WTC11 (cell line): ENCODE data around the gene THSD8. TPM values are rescaled to one million over a fixed set of nuclear protein-coding genes. Genes with fewer than 3 reads are reported as not detected.

Experiments
- ATF1 ChIP-seq: sonication (generic); formaldehyde crosslinking; IDR thresholded peaks from 2 replicates; pipeline ENCODE4 v1.8.1; 2023; ENCODE audit warnings: mild to moderate bottlenecking, moderate library complexity, missing genetic modification reagents
- CBFB ChIP-seq: sonication (generic); formaldehyde crosslinking; IDR thresholded peaks from 2 replicates; pipeline ENCODE4 v1.8.1; 2022; ENCODE audit warnings: mild to moderate bottlenecking, low read depth, missing genetic modification reagents
- ETV6 ChIP-seq: sonication (generic); formaldehyde crosslinking; IDR thresholded peaks from 2 replicates; pipeline ENCODE4 v1.8.1; 2022; ENCODE audit warnings: mild to moderate bottlenecking, missing genetic modification reagents
- GABPB1 ChIP-seq: sonication (generic); formaldehyde crosslinking; IDR thresholded peaks from 2 replicates; pipeline ENCODE4 v1.8.1; 2023; ENCODE audit warnings: mild to moderate bottlenecking, missing genetic modification reagents
- MYBL2 ChIP-seq: sonication (generic); formaldehyde crosslinking; IDR thresholded peaks from 2 replicates; pipeline ENCODE4 v1.8.1; 2023; ENCODE audit warnings: mild to moderate bottlenecking, moderate library complexity, missing genetic modification reagents
- NFYB ChIP-seq: sonication (generic); formaldehyde crosslinking; conservative IDR thresholded peaks from 2 replicates; pipeline ENCODE4 v1.8.0; 2022; ENCODE audit warnings: low read depth, missing genetic modification reagents
- NR2C2 ChIP-seq: sonication (generic); formaldehyde crosslinking; IDR thresholded peaks from 2 replicates; pipeline ENCODE4 v1.8.0; 2022; ENCODE audit warnings: mild to moderate bottlenecking, missing genetic modification reagents
- SP1 ChIP-seq: sonication (generic); formaldehyde crosslinking; conservative IDR thresholded peaks from 2 replicates; pipeline ENCODE4 v1.8.1; 2022; ENCODE audit warnings: missing genetic modification reagents
- TEAD1 ChIP-seq: sonication (generic); formaldehyde crosslinking; IDR thresholded peaks from 2 replicates; pipeline ENCODE4 v1.8.0; 2022; ENCODE audit warnings: mild to moderate bottlenecking, missing genetic modification reagents
- ZNF121 ChIP-seq: sonication (generic); formaldehyde crosslinking; IDR thresholded peaks from 2 replicates; pipeline ENCODE4 v1.8.0; 2023; ENCODE audit warnings: missing genetic modification reagents
- ZNF138 ChIP-seq: sonication (generic); formaldehyde crosslinking; conservative IDR thresholded peaks from 2 replicates; pipeline ENCODE4 v1.8.1; 2022; ENCODE audit warnings: mild to moderate bottlenecking, moderate library complexity, missing genetic modification reagents
- ZNF317 ChIP-seq: sonication (generic); formaldehyde crosslinking; IDR thresholded peaks from 2 replicates; pipeline ENCODE4 v1.8.1; 2023; ENCODE audit warnings: low read depth, mild to moderate bottlenecking, moderate library complexity, missing genetic modification reagents, borderline replicate concordance
- ZNF416 ChIP-seq: fragments of 250-450 bp; sonication (Bioruptor Pico); IDR thresholded peaks from 2 replicates; pipeline ENCODE4 v1.9.0; 2021; ENCODE audit warnings: mild to moderate bottlenecking, inconsistent platforms
- total RNA-seq: library from RNA; stranded (reverse); gene quantifications from 3 replicates; pipeline ENCODE4 v1.2.3, GENCODE V29; 2021
- TF ChIP-seq, protein P1 (sequence below): sonication (generic); formaldehyde crosslinking; IDR thresholded peaks from 2 replicates; pipeline ENCODE4 v1.8.1; 2022; ENCODE audit warnings: mild to moderate bottlenecking, moderate library complexity, missing genetic modification reagents
- TF ChIP-seq, protein P2 (sequence below): sonication (generic); formaldehyde crosslinking; IDR thresholded peaks from 2 replicates; pipeline ENCODE4 v1.8.0; 2022; ENCODE audit warnings: mild to moderate bottlenecking, missing genetic modification reagents
- TF ChIP-seq, protein P3 (sequence below): sonication (generic); formaldehyde crosslinking; IDR thresholded peaks from 2 replicates; pipeline ENCODE4 v1.8.0; 2023; ENCODE audit warnings: missing genetic modification reagents
- TF ChIP-seq, protein P4 (sequence below): sonication (generic); formaldehyde crosslinking; IDR thresholded peaks from 2 replicates; pipeline ENCODE4 v1.8.0; 2023; ENCODE audit warnings: missing genetic modification reagents, mild to moderate bottlenecking, borderline replicate concordance
- TF ChIP-seq, protein P5 (sequence below): sonication (generic); formaldehyde crosslinking; IDR thresholded peaks from 2 replicates; pipeline ENCODE4 v1.8.0; 2022; ENCODE audit warnings: mild to moderate bottlenecking, missing genetic modification reagents
- TF ChIP-seq, protein P6 (sequence below): sonication (generic); formaldehyde crosslinking; IDR thresholded peaks from 2 replicates; pipeline ENCODE4 v1.8.1; 2023; ENCODE audit warnings: mild to moderate bottlenecking, moderate library complexity, missing genetic modification reagents
- TF ChIP-seq, protein P7 (sequence below): fragments of 200-600 bp; IDR thresholded peaks from 2 replicates; pipeline ENCODE4 v1.8.0; 2022; ENCODE audit warnings: antibody characterized with exemption

The THSD8 gene
- total RNA-seq, 1 experiment from 2014 or later, result 30.1 TPM

DNA sequence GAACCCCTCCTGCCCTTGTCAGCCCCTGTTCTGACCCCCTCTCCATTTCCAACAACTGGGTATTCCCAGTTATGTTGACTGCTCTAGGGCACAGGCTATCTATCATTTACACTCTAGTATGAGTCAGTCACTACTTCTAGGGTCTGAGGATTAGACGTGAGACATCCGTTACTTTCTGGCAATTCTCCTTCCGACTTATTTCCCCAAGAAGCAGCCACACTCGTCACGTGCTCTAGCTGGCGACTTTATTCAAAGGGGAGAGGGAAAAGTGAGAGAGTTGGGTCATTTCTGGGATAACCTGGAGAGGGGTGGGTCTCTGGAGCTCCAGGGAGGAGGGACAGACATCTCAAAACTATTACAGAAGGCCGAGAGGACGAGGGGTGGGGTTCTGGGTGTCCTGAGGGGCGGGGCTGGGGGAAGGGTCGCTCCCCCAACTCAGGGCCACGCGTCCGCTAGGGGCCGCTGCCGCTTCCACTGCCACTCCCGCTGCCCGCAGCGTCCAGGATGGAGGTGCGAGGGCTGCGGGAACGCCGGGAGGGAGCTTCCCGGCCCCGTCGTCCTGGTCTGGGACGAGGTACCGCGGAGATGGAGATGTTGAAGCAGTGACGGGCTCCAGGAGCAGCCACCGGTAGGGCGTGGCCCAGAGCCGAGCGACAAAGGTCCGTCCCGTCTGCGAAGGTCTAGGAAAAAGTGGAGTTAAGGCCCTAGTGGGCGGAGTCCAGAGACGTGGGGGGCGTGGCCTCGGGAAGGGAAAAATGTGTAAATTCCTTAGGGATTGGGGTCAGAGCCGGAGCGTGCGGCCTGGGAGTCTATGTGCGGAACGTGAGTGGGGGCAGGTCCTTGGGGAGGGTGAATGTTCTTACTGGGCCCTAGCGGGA is 23.6 kb downstream of the THSD8 start (continued):
- TF ChIP-seq, protein P1, sequence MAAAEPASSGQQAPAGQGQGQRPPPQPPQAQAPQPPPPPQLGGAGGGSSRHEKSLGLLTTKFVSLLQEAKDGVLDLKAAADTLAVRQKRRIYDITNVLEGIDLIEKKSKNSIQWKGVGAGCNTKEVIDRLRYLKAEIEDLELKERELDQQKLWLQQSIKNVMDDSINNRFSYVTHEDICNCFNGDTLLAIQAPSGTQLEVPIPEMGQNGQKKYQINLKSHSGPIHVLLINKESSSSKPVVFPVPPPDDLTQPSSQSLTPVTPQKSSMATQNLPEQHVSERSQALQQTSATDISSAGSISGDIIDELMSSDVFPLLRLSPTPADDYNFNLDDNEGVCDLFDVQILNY (CRISPR knock-in tag), result 0 out of 2 replicates have a peak, but pooled peaks have one; percentile 51
- TF ChIP-seq, protein P2, sequence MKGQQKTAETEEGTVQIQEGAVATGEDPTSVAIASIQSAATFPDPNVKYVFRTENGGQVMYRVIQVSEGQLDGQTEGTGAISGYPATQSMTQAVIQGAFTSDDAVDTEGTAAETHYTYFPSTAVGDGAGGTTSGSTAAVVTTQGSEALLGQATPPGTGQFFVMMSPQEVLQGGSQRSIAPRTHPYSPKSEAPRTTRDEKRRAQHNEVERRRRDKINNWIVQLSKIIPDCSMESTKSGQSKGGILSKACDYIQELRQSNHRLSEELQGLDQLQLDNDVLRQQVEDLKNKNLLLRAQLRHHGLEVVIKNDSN (CRISPR knock-in tag), result peak; percentile 33; the same call in 1 of the 2 replicates
- TF ChIP-seq CBFB (CRISPR knock-in tag), result 0 out of 2 replicates have a peak, but pooled peaks have one; percentile 80
- TF ChIP-seq ZNF138 (CRISPR knock-in tag), result no peak; the same call in 1 of the 2 replicates
- 0 out of 2 replicates have a peak, but pooled peaks have one; percentile 27 for TF ChIP-seq ZNF121 (CRISPR knock-in tag)
- TF ChIP-seq, protein P3, sequence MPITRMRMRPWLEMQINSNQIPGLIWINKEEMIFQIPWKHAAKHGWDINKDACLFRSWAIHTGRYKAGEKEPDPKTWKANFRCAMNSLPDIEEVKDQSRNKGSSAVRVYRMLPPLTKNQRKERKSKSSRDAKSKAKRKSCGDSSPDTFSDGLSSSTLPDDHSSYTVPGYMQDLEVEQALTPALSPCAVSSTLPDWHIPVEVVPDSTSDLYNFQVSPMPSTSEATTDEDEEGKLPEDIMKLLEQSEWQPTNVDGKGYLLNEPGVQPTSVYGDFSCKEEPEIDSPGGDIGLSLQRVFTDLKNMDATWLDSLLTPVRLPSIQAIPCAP, result 0 out of 2 replicates have a peak, but pooled peaks have one; percentile 27
- TF ChIP-seq, protein P4, sequence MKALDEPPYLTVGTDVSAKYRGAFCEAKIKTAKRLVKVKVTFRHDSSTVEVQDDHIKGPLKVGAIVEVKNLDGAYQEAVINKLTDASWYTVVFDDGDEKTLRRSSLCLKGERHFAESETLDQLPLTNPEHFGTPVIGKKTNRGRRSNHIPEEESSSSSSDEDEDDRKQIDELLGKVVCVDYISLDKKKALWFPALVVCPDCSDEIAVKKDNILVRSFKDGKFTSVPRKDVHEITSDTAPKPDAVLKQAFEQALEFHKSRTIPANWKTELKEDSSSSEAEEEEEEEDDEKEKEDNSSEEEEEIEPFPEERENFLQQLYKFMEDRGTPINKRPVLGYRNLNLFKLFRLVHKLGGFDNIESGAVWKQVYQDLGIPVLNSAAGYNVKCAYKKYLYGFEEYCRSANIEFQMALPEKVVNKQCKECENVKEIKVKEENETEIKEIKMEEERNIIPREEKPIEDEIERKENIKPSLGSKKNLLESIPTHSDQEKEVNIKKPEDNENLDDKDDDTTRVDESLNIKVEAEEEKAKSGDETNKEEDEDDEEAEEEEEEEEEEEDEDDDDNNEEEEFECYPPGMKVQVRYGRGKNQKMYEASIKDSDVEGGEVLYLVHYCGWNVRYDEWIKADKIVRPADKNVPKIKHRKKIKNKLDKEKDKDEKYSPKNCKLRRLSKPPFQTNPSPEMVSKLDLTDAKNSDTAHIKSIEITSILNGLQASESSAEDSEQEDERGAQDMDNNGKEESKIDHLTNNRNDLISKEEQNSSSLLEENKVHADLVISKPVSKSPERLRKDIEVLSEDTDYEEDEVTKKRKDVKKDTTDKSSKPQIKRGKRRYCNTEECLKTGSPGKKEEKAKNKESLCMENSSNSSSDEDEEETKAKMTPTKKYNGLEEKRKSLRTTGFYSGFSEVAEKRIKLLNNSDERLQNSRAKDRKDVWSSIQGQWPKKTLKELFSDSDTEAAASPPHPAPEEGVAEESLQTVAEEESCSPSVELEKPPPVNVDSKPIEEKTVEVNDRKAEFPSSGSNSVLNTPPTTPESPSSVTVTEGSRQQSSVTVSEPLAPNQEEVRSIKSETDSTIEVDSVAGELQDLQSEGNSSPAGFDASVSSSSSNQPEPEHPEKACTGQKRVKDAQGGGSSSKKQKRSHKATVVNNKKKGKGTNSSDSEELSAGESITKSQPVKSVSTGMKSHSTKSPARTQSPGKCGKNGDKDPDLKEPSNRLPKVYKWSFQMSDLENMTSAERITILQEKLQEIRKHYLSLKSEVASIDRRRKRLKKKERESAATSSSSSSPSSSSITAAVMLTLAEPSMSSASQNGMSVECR (CRISPR knock-in tag), result peak; percentile 61; the same call in 1 of the 2 replicates
- peak; percentile 88 for TF ChIP-seq SP1 (CRISPR knock-in tag)
- no peak for TF ChIP-seq GABPB1 (CRISPR knock-in tag)
- TF ChIP-seq NR2C2 (CRISPR knock-in tag), result no peak
- TF ChIP-seq MYBL2 (CRISPR knock-in tag), result 0 out of 2 replicates have a peak, but pooled peaks have one; percentile 52
- TF ChIP-seq, protein P5, sequence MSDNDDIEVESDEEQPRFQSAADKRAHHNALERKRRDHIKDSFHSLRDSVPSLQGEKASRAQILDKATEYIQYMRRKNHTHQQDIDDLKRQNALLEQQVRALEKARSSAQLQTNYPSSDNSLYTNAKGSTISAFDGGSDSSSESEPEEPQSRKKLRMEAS (CRISPR knock-in tag), result peak; percentile 95
- TF ChIP-seq TEAD1 (CRISPR knock-in tag), result peak; percentile 84
- TF ChIP-seq ETV6 (CRISPR knock-in tag), result peak; percentile 67; the same call in 1 of the 2 replicates
- no peak for TF ChIP-seq ATF1 (CRISPR knock-in tag)
- TF ChIP-seq ZNF317 (CRISPR knock-in tag), result 0 out of 2 replicates have a peak, but pooled peaks have one; percentile 46
- TF ChIP-seq, protein P6, sequence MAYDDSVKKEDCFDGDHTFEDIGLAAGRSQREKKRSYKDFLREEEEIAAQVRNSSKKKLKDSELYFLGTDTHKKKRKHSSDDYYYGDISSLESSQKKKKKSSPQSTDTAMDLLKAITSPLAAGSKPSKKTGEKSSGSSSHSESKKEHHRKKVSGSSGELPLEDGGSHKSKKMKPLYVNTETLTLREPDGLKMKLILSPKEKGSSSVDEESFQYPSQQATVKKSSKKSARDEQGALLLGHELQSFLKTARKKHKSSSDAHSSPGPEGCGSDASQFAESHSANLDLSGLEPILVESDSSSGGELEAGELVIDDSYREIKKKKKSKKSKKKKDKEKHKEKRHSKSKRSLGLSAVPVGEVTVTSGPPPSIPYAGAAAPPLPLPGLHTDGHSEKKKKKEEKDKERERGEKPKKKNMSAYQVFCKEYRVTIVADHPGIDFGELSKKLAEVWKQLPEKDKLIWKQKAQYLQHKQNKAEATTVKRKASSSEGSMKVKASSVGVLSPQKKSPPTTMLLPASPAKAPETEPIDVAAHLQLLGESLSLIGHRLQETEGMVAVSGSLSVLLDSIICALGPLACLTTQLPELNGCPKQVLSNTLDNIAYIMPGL, result peak; percentile 85; the same call in 1 of the 2 replicates
- no peak for TF ChIP-seq NFYB
- TF ChIP-seq ZNF416 (CRISPR knock-in tag), result no peak
- TF ChIP-seq, protein P7, sequence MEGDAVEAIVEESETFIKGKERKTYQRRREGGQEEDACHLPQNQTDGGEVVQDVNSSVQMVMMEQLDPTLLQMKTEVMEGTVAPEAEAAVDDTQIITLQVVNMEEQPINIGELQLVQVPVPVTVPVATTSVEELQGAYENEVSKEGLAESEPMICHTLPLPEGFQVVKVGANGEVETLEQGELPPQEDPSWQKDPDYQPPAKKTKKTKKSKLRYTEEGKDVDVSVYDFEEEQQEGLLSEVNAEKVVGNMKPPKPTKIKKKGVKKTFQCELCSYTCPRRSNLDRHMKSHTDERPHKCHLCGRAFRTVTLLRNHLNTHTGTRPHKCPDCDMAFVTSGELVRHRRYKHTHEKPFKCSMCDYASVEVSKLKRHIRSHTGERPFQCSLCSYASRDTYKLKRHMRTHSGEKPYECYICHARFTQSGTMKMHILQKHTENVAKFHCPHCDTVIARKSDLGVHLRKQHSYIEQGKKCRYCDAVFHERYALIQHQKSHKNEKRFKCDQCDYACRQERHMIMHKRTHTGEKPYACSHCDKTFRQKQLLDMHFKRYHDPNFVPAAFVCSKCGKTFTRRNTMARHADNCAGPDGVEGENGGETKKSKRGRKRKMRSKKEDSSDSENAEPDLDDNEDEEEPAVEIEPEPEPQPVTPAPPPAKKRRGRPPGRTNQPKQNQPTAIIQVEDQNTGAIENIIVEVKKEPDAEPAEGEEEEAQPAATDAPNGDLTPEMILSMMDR, result peak; percentile 60
- TF ChIP-seq, all 79 proteins: peak for 16
